ENCODE results near the gene KRTAP17-1.

KRTAP17-1 gene

GRCh38 chr17:41325126-41325525 lies 9.6 kb upstream of the KRTAP17-1 start:
- TF ChIP-seq GATA2 (IDR thresholded peaks at IDR 0.05; ENCODE audit: low read depth, low read length) (no peak), GATA3 (IDR thresholded peaks at IDR 0.05; ENCODE audit: low read depth, low read length) (no peak)

GRCh38 chr17:41324180-41325075 lies 8.9 kb upstream of the KRTAP17-1 start:
- TF ChIP-seq GATA3 (IDR thresholded peaks at IDR 0.05; ENCODE audit: low read depth, low read length) (no peak), GATA2 (IDR thresholded peaks at IDR 0.05; ENCODE audit: low read depth, low read length) (no peak)

- TF ChIP-seq GATA2 (IDR thresholded peaks at IDR 0.05; ENCODE audit: low read depth, low read length) = no peak
- TF ChIP-seq GATA3 (IDR thresholded peaks at IDR 0.05; ENCODE audit: low read depth, low read length) = no peak
These were observed 7.7 kb upstream of the KRTAP17-1 start for GRCh38 chr17:41322903-41323895.

GRCh38 chr17:41322094-41322902 lies 6.8 kb upstream of the KRTAP17-1 start:
- no peak for TF ChIP-seq GATA2 (IDR thresholded peaks at IDR 0.05; ENCODE audit: low read depth, low read length)

- TF ChIP-seq GATA2 (IDR thresholded peaks at IDR 0.05; ENCODE audit: low read depth, low read length) (no peak), GATA3 (IDR thresholded peaks at IDR 0.05; ENCODE audit: low read depth, low read length) (no peak)
These were observed 2.7 kb upstream of the KRTAP17-1 start for GRCh38 chr17:41318231-41318630.

- TF ChIP-seq GATA3 (IDR thresholded peaks at IDR 0.05; ENCODE audit: low read depth, low read length) (no peak), GATA2 (IDR thresholded peaks at IDR 0.05; ENCODE audit: low read depth, low read length) (no peak)
These were observed 420 bp upstream of the KRTAP17-1 start for GRCh38 chr17:41315814-41316445.

- TF ChIP-seq GATA2 (IDR thresholded peaks at IDR 0.05; ENCODE audit: low read depth, low read length) (no peak), GATA3 (IDR thresholded peaks at IDR 0.05; ENCODE audit: low read depth, low read length) (no peak)
These were observed 4.4 kb downstream of the KRTAP17-1 start for GRCh38 chr17:41311111-41311510.

GRCh38 chr17:41308918-41309359 lies 6.6 kb downstream of the KRTAP17-1 start, which contains the start of gene KRTAP16-1:
Gene KRTAP16-1, minus strand, starts transcription at chr17:41309309. Its CDS starts 56 bp downstream, at chr17:41309253.
- TF ChIP-seq GATA2 (IDR thresholded peaks at IDR 0.05; ENCODE audit: low read depth, low read length) (no peak), GATA3 (IDR thresholded peaks at IDR 0.05; ENCODE audit: low read depth, low read length) (no peak)

- TF ChIP-seq GATA2 (IDR thresholded peaks at IDR 0.05; ENCODE audit: low read depth, low read length) = no peak
- TF ChIP-seq GATA3 (IDR thresholded peaks at IDR 0.05; ENCODE audit: low read depth, low read length) = no peak
These were observed 7.1 kb downstream of the KRTAP17-1 start for GRCh38 chr17:41308251-41308917.

GRCh38 chr17:41307647-41308046 lies 7.9 kb downstream of the KRTAP17-1 start:
- no peak for TF ChIP-seq GATA2 (IDR thresholded peaks at IDR 0.05; ENCODE audit: low read depth, low read length)
- no peak for TF ChIP-seq GATA3 (IDR thresholded peaks at IDR 0.05; ENCODE audit: low read depth, low read length)

GRCh38 chr17:41304091-41304490 lies 11.4 kb downstream of the KRTAP17-1 start:
- TF ChIP-seq GATA3 (IDR thresholded peaks at IDR 0.05; ENCODE audit: low read depth, low read length) = no peak
- TF ChIP-seq GATA2 (IDR thresholded peaks at IDR 0.05; ENCODE audit: low read depth, low read length) = no peak

GRCh38 chr17:41302981-41303380 lies 12.5 kb downstream of the KRTAP17-1 start:
- TF ChIP-seq GATA2 (IDR thresholded peaks at IDR 0.05; ENCODE audit: low read depth, low read length) (no peak), GATA3 (IDR thresholded peaks at IDR 0.05; ENCODE audit: low read depth, low read length) (no peak)

All from SH-SY5Y (cell line).